GM23338 (cell line): ENCODE data around the gene UPP1. TPM values are rescaled to one million over a fixed set of nuclear protein-coding genes. Genes with fewer than 3 reads are reported as not detected.

Experiments
- ATAC-seq: fragments of 200-7000 bp; cut with Tn5 transposase; 3 replicates; pipeline ENCODE4 v1.9.1; 2020
- DNase-seq: peaks from one replicate; pipeline ENCODE4 v3.0.0-alpha.2; 2015; ENCODE audit warnings: low spot score
- H2AFZ ChIP-seq: fragments of 200-600 bp; sonication (generic); 2 replicates; pipeline ENCODE4 v1.8.0; 2016; ENCODE audit warnings: antibody characterized with exemption, mild to moderate bottlenecking, moderate library complexity
- H3F3A ChIP-seq: fragments of 200-600 bp; sonication (generic); replicated peaks from 2 replicates; pipeline ENCODE4 v1.8.0; 2017; ENCODE audit warnings: antibody characterized with exemption, mixed run types, low read depth
- H3K27ac ChIP-seq: fragments of 200-600 bp; sonication (generic); 2 replicates; pipeline ENCODE4 v1.6.1; 2016; ENCODE audit warnings: low read depth
- H3K27me3 ChIP-seq: fragments of 200-600 bp; sonication (generic); 2 replicates; pipeline ENCODE4 v1.8.0; 2016; ENCODE audit warnings: mild to moderate bottlenecking, mixed run types, moderate library complexity; ENCODE audit not compliant: insufficient read depth
- H3K36me3 ChIP-seq: fragments of 200-600 bp; sonication (generic); 2 replicates; pipeline ENCODE4 v1.8.0; 2016; ENCODE audit warnings: mild to moderate bottlenecking; ENCODE audit not compliant: insufficient read depth
- H3K4me1 ChIP-seq: fragments of 200-600 bp; sonication (generic); 2 replicates; pipeline ENCODE4 v1.8.0; 2016; ENCODE audit warnings: mild to moderate bottlenecking, moderate library complexity; ENCODE audit not compliant: insufficient read depth
- H3K4me2 ChIP-seq: fragments of 200-600 bp; sonication (generic); 2 replicates; pipeline ENCODE4 v1.7.1; 2017; ENCODE audit warnings: mixed run types
- H3K4me3 ChIP-seq: fragments of 200-600 bp; sonication (generic); 2 replicates; pipeline ENCODE4 v1.6.1; 2016; ENCODE audit warnings: mixed run types
- H3K79me2 ChIP-seq: fragments of 200-600 bp; sonication (generic); replicated peaks from 2 replicates; pipeline ENCODE4 v1.8.0; 2017; ENCODE audit warnings: mild to moderate bottlenecking; ENCODE audit not compliant: insufficient read depth
- H3K9me2 ChIP-seq: fragments of 200-600 bp; sonication (generic); 2 replicates; pipeline ENCODE4 v1.8.0; 2017; ENCODE audit not compliant: insufficient read depth
- H4K20me1 ChIP-seq: fragments of 200-600 bp; sonication (generic); replicated peaks from 2 replicates; pipeline ENCODE4 v1.8.0; 2017; ENCODE audit warnings: mild to moderate bottlenecking; ENCODE audit not compliant: insufficient read depth
- H3K27ac Mint-ChIP-seq: 2 replicates; pipeline ENCODE4 v1.8.0; 2020; ENCODE audit warnings: inconsistent platforms, mild to moderate bottlenecking, moderate library complexity, mixed read lengths
- H3K27me3 Mint-ChIP-seq: 3 replicates; pipeline ENCODE4 v1.8.0; 2022; ENCODE audit warnings: low read depth, mild to moderate bottlenecking, moderate library complexity, mixed read lengths, inconsistent platforms; ENCODE audit not compliant: insufficient read depth, poor library complexity
- H3K36me3 Mint-ChIP-seq: 3 replicates; pipeline ENCODE4 v1.8.0; 2021; ENCODE audit warnings: low read depth, mild to moderate bottlenecking, inconsistent platforms, moderate library complexity, mixed read lengths
- H3K4me1 Mint-ChIP-seq: 3 replicates; pipeline ENCODE4 v1.8.0; 2020; ENCODE audit warnings: mild to moderate bottlenecking, inconsistent platforms, mixed read lengths
- H3K4me3 Mint-ChIP-seq: 3 replicates; pipeline ENCODE4 v1.8.0; 2021; ENCODE audit warnings: moderate library complexity, mild to moderate bottlenecking, inconsistent platforms, mixed read lengths
- H3K9me3 Mint-ChIP-seq: 3 replicates; pipeline ENCODE4 v1.8.0; 2020; ENCODE audit warnings: moderate library complexity, mild to moderate bottlenecking, inconsistent platforms, mixed read lengths
- CREB1 ChIP-seq: fragments of 250-450 bp; sonication (Bioruptor Pico); IDR thresholded peaks from 2 replicates; pipeline ENCODE4 v1.5.0; 2020; ENCODE audit warnings: low read depth, mild to moderate bottlenecking, moderate library complexity
- EZH2 ChIP-seq: fragments of 200-600 bp; sonication (generic); IDR thresholded peaks from one replicate; pipeline ENCODE4 v1.8.0; 2017; ENCODE audit warnings: antibody characterized with exemption, mild to moderate bottlenecking, low read depth; ENCODE audit not compliant: unreplicated experiment
- EZH2phosphoT487 ChIP-seq: fragments of 200-600 bp; sonication (generic); IDR thresholded peaks from one replicate; pipeline ENCODE4 v1.8.1; 2018; ENCODE audit warnings: antibody characterized with exemption; ENCODE audit not compliant: unreplicated experiment
- JUNB ChIP-seq: IDR thresholded peaks from one replicate; pipeline ENCODE4 v1.6.1; 2016; ENCODE audit warnings: antibody characterized with exemption; ENCODE audit not compliant: unreplicated experiment
- NANOG ChIP-seq: IDR thresholded peaks from 2 replicates; pipeline ENCODE4 v1.6.1; 2016; ENCODE audit warnings: antibody characterized with exemption, borderline replicate concordance
- POLR2AphosphoS5 ChIP-seq: IDR thresholded peaks from 2 replicates; pipeline ENCODE4 v1.6.1; 2016; ENCODE audit warnings: antibody characterized with exemption, low read depth
- STAT1 ChIP-seq: IDR thresholded peaks from one replicate; pipeline ENCODE4 v1.6.1; 2016; ENCODE audit warnings: antibody characterized with exemption; ENCODE audit not compliant: unreplicated experiment
- ZNF114 ChIP-seq: fragments of 250-450 bp; sonication (Bioruptor Pico); IDR thresholded peaks from 2 replicates; pipeline ENCODE4 v1.5.0; 2020; ENCODE audit warnings: mild to moderate bottlenecking, moderate library complexity
- ZNF331 ChIP-seq: fragments of 250-450 bp; sonication (Bioruptor Pico); IDR thresholded peaks from 2 replicates; pipeline ENCODE4 v1.5.0; 2020; ENCODE audit warnings: low read depth, mild to moderate bottlenecking, moderate library complexity
- polyA plus RNA-seq: library from polyadenylated mRNA; unstranded; fragments of >200 nt; fragmentation: Nextera tagmentation; extraction: Ambion mirVana; gene quantifications from 2 replicates; pipeline ENCODE4 v1.2.1, GENCODE V29; 2016
- total RNA-seq: library from RNA; depleted of rRNA; stranded (reverse); fragments of >200 nt; shearing (Covaris generic); gene quantifications from 2 replicates; pipeline ENCODE4 v1.2.3, GENCODE V29; 2014
- TF ChIP-seq, protein P1 (sequence below), 2 experiments: fragments of 200-600 bp in 1 of 2; sonication (generic) in 1 of 2; conservative IDR thresholded peaks; 2 replicates each; pipeline versions ENCODE4 v1.5.1 to v1.6.1; 2016 to 2017; ENCODE audit warnings: antibody characterized with exemption in 2 of 2, low read depth in 2 of 2, mild to moderate bottlenecking in 2 of 2, moderate library complexity in 1 of 2
- TF ChIP-seq, protein P2 (sequence below): fragments of 250-450 bp; sonication (Bioruptor Pico); IDR thresholded peaks from 2 replicates; pipeline ENCODE4 v1.5.0; 2020; ENCODE audit warnings: mild to moderate bottlenecking, moderate library complexity
- TF ChIP-seq, protein P3 (sequence below): IDR thresholded peaks from 2 replicates; pipeline ENCODE4 v1.6.1; 2016; ENCODE audit warnings: antibody characterized with exemption
- TF ChIP-seq, protein P4 (sequence below): IDR thresholded peaks from one replicate; pipeline ENCODE4 v1.6.1; 2018; ENCODE audit warnings: antibody characterized with exemption; ENCODE audit not compliant: unreplicated experiment

UPP1 gene
- total and polyA plus RNA-seq, 2 experiments from 2014 or later = 22.7 to 43.5 TPM

DNA sequence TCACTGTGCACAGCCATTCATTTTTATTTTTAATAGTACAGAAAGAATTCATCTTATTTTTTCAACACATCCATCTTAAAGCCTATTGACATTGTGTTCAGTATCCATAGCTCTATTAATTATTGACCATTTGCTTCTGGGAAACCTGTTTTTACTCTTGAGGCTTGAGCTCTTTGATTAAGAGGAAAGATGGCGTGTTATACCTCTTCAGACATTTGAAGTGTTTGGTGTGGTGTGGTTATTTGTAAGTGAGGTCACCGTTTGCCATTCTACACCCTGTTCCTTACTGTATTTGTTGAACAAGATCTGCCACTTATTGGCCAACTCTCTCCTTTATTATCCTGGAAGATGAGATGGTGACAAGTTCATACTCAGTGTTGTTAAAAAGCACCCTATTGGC, 35.3 kb upstream of the UPP1 start:
- no peaks in the 10 kb centered on the region for H3K36me3 ChIP-seq
- H3K27ac Mint-ChIP-seq = no peak overlapping the region
- no peak overlapping the region for H3K4me3 ChIP-seq
- H3K27me3 ChIP-seq = no peaks in the 10 kb centered on the region
- H3K27ac ChIP-seq = no peak overlapping the region
- peaks cover 1% of the 10 kb centered on the region for H3K27me3 Mint-ChIP-seq
- no peaks in the 10 kb centered on the region for H4K20me1 ChIP-seq
- no peaks in the 10 kb centered on the region for H3K36me3 Mint-ChIP-seq
- H3K4me2 ChIP-seq = no peak overlapping the region
- ATAC-seq (no peak), DNase-seq (no peak)
- TF ChIP-seq POLR2AphosphoS5 (no peak), NANOG (no peak), EZH2phosphoT487 (no peak), EZH2 (no peak), STAT1 (no peak), ZNF114 (CRISPR knock-in tag) (no peak), CREB1 (CRISPR knock-in tag) (no peak), ZNF331 (CRISPR knock-in tag) (no peak), JUNB (no peak)
- TF ChIP-seq, protein P1, sequence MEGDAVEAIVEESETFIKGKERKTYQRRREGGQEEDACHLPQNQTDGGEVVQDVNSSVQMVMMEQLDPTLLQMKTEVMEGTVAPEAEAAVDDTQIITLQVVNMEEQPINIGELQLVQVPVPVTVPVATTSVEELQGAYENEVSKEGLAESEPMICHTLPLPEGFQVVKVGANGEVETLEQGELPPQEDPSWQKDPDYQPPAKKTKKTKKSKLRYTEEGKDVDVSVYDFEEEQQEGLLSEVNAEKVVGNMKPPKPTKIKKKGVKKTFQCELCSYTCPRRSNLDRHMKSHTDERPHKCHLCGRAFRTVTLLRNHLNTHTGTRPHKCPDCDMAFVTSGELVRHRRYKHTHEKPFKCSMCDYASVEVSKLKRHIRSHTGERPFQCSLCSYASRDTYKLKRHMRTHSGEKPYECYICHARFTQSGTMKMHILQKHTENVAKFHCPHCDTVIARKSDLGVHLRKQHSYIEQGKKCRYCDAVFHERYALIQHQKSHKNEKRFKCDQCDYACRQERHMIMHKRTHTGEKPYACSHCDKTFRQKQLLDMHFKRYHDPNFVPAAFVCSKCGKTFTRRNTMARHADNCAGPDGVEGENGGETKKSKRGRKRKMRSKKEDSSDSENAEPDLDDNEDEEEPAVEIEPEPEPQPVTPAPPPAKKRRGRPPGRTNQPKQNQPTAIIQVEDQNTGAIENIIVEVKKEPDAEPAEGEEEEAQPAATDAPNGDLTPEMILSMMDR (conservative IDR thresholded peaks at IDR 0.05; ENCODE audit: low read depth in 2 of 2) = no peak
- TF ChIP-seq, protein P2, sequence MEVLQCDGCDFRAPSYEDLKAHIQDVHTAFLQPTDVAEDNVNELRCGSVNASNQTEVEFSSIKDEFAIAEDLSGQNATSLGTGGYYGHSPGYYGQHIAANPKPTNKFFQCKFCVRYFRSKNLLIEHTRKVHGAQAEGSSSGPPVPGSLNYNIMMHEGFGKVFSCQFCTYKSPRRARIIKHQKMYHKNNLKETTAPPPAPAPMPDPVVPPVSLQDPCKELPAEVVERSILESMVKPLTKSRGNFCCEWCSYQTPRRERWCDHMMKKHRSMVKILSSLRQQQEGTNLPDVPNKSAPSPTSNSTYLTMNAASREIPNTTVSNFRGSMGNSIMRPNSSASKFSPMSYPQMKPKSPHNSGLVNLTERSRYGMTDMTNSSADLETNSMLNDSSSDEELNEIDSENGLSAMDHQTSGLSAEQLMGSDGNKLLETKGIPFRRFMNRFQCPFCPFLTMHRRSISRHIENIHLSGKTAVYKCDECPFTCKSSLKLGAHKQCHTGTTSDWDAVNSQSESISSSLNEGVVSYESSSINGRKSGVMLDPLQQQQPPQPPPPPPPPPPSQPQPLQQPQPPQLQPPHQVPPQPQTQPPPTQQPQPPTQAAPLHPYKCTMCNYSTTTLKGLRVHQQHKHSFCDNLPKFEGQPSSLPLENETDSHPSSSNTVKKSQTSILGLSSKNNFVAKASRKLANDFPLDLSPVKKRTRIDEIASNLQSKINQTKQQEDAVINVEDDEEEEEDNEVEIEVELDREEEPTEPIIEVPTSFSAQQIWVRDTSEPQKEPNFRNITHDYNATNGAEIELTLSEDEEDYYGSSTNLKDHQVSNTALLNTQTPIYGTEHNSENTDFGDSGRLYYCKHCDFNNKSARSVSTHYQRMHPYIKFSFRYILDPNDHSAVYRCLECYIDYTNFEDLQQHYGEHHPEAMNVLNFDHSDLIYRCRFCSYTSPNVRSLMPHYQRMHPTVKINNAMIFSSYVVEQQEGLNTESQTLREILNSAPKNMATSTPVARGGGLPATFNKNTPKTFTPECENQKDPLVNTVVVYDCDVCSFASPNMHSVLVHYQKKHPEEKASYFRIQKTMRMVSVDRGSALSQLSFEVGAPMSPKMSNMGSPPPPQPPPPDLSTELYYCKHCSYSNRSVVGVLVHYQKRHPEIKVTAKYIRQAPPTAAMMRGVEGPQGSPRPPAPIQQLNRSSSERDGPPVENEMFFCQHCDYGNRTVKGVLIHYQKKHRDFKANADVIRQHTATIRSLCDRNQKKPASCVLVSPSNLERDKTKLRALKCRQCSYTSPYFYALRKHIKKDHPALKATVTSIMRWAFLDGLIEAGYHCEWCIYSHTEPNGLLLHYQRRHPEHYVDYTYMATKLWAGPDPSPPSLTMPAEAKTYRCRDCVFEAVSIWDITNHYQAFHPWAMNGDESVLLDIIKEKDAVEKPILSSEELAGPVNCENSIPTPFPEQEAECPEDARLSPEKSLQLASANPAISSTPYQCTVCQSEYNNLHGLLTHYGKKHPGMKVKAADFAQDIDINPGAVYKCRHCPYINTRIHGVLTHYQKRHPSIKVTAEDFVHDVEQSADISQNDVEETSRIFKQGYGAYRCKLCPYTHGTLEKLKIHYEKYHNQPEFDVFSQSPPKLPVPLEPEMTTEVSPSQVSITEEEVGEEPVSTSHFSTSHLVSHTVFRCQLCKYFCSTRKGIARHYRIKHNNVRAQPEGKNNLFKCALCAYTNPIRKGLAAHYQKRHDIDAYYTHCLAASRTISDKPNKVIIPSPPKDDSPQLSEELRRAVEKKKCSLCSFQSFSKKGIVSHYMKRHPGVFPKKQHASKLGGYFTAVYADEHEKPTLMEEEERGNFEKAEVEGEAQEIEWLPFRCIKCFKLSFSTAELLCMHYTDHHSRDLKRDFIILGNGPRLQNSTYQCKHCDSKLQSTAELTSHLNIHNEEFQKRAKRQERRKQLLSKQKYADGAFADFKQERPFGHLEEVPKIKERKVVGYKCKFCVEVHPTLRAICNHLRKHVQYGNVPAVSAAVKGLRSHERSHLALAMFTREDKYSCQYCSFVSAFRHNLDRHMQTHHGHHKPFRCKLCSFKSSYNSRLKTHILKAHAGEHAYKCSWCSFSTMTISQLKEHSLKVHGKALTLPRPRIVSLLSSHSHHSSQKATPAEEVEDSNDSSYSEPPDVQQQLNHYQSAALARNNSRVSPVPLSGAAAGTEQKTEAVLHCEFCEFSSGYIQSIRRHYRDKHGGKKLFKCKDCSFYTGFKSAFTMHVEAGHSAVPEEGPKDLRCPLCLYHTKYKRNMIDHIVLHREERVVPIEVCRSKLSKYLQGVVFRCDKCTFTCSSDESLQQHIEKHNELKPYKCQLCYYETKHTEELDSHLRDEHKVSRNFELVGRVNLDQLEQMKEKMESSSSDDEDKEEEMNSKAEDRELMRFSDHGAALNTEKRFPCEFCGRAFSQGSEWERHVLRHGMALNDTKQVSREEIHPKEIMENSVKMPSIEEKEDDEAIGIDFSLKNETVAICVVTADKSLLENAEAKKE (CRISPR knock-in tag) = no peak
- TF ChIP-seq, protein P3, sequence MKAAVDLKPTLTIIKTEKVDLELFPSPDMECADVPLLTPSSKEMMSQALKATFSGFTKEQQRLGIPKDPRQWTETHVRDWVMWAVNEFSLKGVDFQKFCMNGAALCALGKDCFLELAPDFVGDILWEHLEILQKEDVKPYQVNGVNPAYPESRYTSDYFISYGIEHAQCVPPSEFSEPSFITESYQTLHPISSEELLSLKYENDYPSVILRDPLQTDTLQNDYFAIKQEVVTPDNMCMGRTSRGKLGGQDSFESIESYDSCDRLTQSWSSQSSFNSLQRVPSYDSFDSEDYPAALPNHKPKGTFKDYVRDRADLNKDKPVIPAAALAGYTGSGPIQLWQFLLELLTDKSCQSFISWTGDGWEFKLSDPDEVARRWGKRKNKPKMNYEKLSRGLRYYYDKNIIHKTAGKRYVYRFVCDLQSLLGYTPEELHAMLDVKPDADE = no peak
- TF ChIP-seq, protein P4, sequence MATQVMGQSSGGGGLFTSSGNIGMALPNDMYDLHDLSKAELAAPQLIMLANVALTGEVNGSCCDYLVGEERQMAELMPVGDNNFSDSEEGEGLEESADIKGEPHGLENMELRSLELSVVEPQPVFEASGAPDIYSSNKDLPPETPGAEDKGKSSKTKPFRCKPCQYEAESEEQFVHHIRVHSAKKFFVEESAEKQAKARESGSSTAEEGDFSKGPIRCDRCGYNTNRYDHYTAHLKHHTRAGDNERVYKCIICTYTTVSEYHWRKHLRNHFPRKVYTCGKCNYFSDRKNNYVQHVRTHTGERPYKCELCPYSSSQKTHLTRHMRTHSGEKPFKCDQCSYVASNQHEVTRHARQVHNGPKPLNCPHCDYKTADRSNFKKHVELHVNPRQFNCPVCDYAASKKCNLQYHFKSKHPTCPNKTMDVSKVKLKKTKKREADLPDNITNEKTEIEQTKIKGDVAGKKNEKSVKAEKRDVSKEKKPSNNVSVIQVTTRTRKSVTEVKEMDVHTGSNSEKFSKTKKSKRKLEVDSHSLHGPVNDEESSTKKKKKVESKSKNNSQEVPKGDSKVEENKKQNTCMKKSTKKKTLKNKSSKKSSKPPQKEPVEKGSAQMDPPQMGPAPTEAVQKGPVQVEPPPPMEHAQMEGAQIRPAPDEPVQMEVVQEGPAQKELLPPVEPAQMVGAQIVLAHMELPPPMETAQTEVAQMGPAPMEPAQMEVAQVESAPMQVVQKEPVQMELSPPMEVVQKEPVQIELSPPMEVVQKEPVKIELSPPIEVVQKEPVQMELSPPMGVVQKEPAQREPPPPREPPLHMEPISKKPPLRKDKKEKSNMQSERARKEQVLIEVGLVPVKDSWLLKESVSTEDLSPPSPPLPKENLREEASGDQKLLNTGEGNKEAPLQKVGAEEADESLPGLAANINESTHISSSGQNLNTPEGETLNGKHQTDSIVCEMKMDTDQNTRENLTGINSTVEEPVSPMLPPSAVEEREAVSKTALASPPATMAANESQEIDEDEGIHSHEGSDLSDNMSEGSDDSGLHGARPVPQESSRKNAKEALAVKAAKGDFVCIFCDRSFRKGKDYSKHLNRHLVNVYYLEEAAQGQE = no peak
- H3K4me1 Mint-ChIP-seq = peaks cover 2% of the 10 kb centered on the region; the same call in 2 of the 3 replicates
- no peaks in the 10 kb centered on the region for H3F3A ChIP-seq
- no peaks in the 10 kb centered on the region for H3K4me1 ChIP-seq
- H3K9me2 ChIP-seq = no peaks in the 10 kb centered on the region
- H2AFZ ChIP-seq = no peak overlapping the region
- no peak overlapping the region for H3K4me3 Mint-ChIP-seq
- H3K79me2 ChIP-seq = no peaks in the 10 kb centered on the region
- peaks cover 8% of the 10 kb centered on the region; the same call in 1 of the 3 replicates for H3K9me3 Mint-ChIP-seq
